MCF 10A (cell line): ENCODE results near the gene SEPTIN11. TPM values are rescaled to one million over a fixed set of nuclear protein-coding genes. Genes with fewer than 3 reads are reported as not detected.

ENCODE experiments used
- BruUV-seq: library from RNA; stranded (reverse); fragments of 400-500 nt; replicated peaks from 2 replicates; lab custom pipeline; 2021; lab: Mats Ljungman, UMichigan
- CTCF ChIA-PET: fragments of 300-600 bp; sonication (Branson Sonifier 250); formaldehyde crosslinking; extraction: SDS; loops from one replicate; lab custom pipeline; 2021; ENCODE audit warnings: antibody characterized with exemption, inconsistent platforms; lab: Yijun Ruan, JAX
- POLR2A ChIA-PET: fragments of 300-600, 350-650 bp; sonication (Branson Sonifier 250); formaldehyde crosslinking; extraction: SDS; loops from one replicate; lab custom pipeline; 2020; ENCODE audit warnings: antibody characterized with exemption, inconsistent platforms; lab: Yijun Ruan, JAX
- DNase-seq: peaks from one replicate; pipeline ENCODE4 v3.0.0-alpha.2; 2018; ENCODE audit not compliant: unreplicated experiment
- H3K27ac Mint-ChIP-seq: one replicate; pipeline ENCODE4 v1.8.0; 2022; ENCODE audit warnings: mild to moderate bottlenecking, low read depth, mixed read lengths; ENCODE audit not compliant: unreplicated experiment
- H3K27me3 Mint-ChIP-seq: one replicate; pipeline ENCODE4 v1.8.0; 2022; ENCODE audit warnings: mixed read lengths; ENCODE audit not compliant: insufficient read depth, unreplicated experiment
- H3K36me3 Mint-ChIP-seq: one replicate; pipeline ENCODE4 v1.8.0; 2022; ENCODE audit warnings: mild to moderate bottlenecking, moderate library complexity, mixed read lengths; ENCODE audit not compliant: insufficient read depth, unreplicated experiment
- H3K4me1 Mint-ChIP-seq: one replicate; pipeline ENCODE4 v1.8.0; 2022; ENCODE audit warnings: mixed read lengths; ENCODE audit not compliant: insufficient read depth, unreplicated experiment
- H3K4me3 Mint-ChIP-seq: one replicate; pipeline ENCODE4 v1.8.0; 2022; ENCODE audit warnings: mild to moderate bottlenecking, moderate library complexity, mixed read lengths; ENCODE audit not compliant: unreplicated experiment
- H3K9me3 Mint-ChIP-seq: one replicate; pipeline ENCODE4 v1.8.0; 2022; ENCODE audit warnings: mixed read lengths; ENCODE audit not compliant: unreplicated experiment
- intact Hi-C: fragments of 100-400 bp; cut with micrococcal nuclease; formaldehyde crosslinking; loops from 2 replicates; pipeline ENCODE4 v1.14.1; 2022
- total RNA-seq: library from RNA; stranded (reverse); gene quantifications from 2 replicates; pipeline ENCODE4 v1.2.3, GENCODE V29; 2022
- TF ChIP-seq, protein P1 (sequence below): fragments of 200-600 bp; IDR thresholded peaks from one replicate; pipeline ENCODE4 v1.8.0; 2022; ENCODE audit warnings: antibody characterized with exemption, mild to moderate bottlenecking; ENCODE audit not compliant: unreplicated experiment

Gene SEPTIN11
- total RNA-seq, 1 experiment from 2014 or later = 82.7 TPM

DNA sequence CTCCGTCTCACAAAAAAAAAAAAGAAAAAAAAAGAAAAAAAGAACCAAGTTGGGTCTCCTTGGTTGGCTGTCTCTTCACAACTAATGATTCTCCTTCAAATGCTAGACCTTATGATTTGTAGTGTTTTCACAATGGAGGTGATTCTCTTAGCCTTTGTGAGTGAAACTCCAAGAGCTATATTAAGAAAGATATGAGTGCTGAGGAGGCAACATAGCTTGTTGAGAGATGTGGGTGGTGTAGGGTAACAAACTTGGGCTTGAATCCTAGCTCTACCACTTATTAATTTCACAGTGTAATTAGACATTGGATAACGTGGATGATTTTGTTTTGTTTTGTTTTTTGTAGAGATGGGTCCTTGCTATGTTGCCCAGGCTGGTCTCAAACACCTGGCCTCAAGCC, 10.4 kb upstream of the SEPTIN11 start:
- Mint-ChIP-seq H3K4me1 (peaks cover 10% of the 10 kb centered on the region), H3K36me3 (no peaks in the 10 kb centered on the region), H3K9me3 (no peaks in the 10 kb centered on the region), H3K27me3 (no peaks in the 10 kb centered on the region), H3K4me3 (no peak overlapping the region), H3K27ac (no peak overlapping the region)
- no TSS peak for BruUV-seq
- TF ChIP-seq, protein P1, sequence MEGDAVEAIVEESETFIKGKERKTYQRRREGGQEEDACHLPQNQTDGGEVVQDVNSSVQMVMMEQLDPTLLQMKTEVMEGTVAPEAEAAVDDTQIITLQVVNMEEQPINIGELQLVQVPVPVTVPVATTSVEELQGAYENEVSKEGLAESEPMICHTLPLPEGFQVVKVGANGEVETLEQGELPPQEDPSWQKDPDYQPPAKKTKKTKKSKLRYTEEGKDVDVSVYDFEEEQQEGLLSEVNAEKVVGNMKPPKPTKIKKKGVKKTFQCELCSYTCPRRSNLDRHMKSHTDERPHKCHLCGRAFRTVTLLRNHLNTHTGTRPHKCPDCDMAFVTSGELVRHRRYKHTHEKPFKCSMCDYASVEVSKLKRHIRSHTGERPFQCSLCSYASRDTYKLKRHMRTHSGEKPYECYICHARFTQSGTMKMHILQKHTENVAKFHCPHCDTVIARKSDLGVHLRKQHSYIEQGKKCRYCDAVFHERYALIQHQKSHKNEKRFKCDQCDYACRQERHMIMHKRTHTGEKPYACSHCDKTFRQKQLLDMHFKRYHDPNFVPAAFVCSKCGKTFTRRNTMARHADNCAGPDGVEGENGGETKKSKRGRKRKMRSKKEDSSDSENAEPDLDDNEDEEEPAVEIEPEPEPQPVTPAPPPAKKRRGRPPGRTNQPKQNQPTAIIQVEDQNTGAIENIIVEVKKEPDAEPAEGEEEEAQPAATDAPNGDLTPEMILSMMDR = no peak
- no peak for DNase-seq
- CTCF ChIA-PET = interaction anchor here (0.6 to 0.7 kb wide), 3 partner anchors 58 to 171 kb away, joined by 3 read pairs; no protein-coding TSS in a partner anchor
- intact Hi-C loops = no loop called here
- POLR2A ChIA-PET = interaction anchor here (1.4 kb wide), 1 partner anchor 11 kb away, joined by 5 read pairs; the partner anchor contains the start of gene SEPTIN11

DNA sequence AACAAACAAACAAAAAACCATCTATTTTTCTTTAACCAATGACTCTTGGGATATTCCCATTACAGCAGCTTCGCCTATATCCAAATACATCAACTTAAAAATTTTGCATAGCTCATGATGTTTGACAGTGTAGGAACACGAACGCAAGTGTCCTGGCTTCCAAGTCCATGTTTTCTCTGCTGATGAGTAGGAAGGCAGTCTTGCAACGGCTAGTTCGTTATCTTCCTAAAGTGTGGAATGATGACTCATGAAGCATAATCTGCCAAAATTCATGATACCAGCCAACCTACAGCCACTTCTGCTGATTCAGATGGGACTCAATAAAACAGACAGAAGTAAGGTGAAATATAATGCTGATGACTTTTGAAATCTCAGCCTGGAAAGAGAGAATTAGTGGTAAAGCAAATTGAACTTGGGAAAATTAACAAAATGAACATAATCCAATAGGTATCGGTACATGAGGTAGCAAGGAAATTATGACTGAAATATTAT, 6.4 kb upstream of the SEPTIN11 start:
- Mint-ChIP-seq H3K27ac (no peak overlapping the region), H3K4me1 (peaks cover 20% of the 10 kb centered on the region), H3K27me3 (no peaks in the 10 kb centered on the region), H3K4me3 (no peak overlapping the region), H3K36me3 (peaks cover 4% of the 10 kb centered on the region), H3K9me3 (no peaks in the 10 kb centered on the region)
- peak; percentile 76 for DNase-seq
- ChIA-PET CTCF (interaction anchor here (0.6 to 0.7 kb wide), 2 partner anchors 186 to 261 kb away, joined by 3 read pairs; no protein-coding TSS in a partner anchor), POLR2A (interaction anchor here (0.7 to 1.1 kb wide), 3 partner anchors 12 to 735 kb away, joined by 3 to 4 read pairs (median 4); no protein-coding TSS in a partner anchor)
- BruUV-seq = no TSS peak
- intact Hi-C loops = no loop called here
- TF ChIP-seq, protein P1 = no peak

DNA sequence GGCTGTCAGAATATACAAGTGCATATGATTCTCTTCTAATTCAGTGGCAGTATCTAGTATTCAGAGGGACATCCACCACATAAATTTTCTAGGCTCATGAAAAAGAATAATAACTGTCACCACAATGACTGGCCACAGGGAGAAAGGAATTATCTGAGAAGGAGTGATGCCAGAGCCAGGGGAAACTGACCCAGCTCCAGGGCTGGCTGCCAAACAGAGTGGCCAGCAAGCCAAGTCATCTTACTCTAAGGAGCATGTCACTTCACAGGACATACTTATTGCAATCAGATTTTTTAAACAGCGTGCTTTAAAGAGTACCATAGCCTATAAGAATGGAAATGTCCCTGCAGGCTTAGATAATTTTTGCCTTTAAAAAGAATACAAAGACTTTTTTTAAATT, 5.8 kb upstream of the SEPTIN11 start:
- Mint-ChIP-seq H3K36me3 (peaks cover 4% of the 10 kb centered on the region), H3K27me3 (no peaks in the 10 kb centered on the region), H3K27ac (no peak overlapping the region), H3K4me1 (peaks cover 20% of the 10 kb centered on the region), H3K9me3 (no peaks in the 10 kb centered on the region), H3K4me3 (no peak overlapping the region)
- peak; percentile 15 for DNase-seq
- TF ChIP-seq, protein P1 = no peak
- intact Hi-C loops = no loop called here
- BruUV-seq = no TSS peak
- POLR2A ChIA-PET = interaction anchor here (0.7 to 1.1 kb wide), 4 partner anchors 9 to 953 kb away, joined by 3 to 4 read pairs (median 3); partner anchors contain the start of gene SDAD1
- CTCF ChIA-PET = no interaction called here

DNA sequence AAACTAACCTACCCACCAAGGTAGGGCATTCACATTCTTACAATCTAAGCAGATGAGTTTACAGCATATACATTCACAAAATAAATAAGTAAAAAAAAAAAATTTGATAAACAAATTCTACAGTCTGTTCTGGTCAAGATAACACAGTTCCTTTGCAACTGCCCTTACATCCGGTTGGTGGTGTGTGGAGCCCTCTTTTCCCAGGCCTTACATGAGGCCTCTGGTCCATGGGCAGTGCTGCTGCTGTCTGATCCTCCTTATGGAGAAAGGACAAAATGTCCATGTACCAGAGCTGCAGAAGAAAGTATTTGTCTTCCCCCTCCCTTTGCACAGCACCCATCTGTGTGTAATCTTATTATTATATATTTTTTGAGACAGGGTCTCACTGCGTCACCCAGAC, 2.2 kb upstream of the SEPTIN11 start:
- H3K4me1 Mint-ChIP-seq = peaks cover 28% of the 10 kb centered on the region
- POLR2A ChIA-PET = interaction anchor here (1.1 to 6.1 kb wide), 2 partner anchors 13 to 165 kb away, joined by 3 to 36 read pairs; no protein-coding TSS in a partner anchor
- no peak overlapping the region for H3K27ac Mint-ChIP-seq
- TF ChIP-seq, protein P1 = no peak
- BruUV-seq = no TSS peak
- H3K36me3 Mint-ChIP-seq = peaks cover 4% of the 10 kb centered on the region
- DNase-seq = no peak
- H3K9me3 Mint-ChIP-seq = no peaks in the 10 kb centered on the region
- intact Hi-C loops = no loop called here
- no peak overlapping the region for H3K4me3 Mint-ChIP-seq
- CTCF ChIA-PET = interaction anchor here (0.6 kb wide), 2 partner anchors 138 to 436 kb away, joined by 3 to 4 read pairs; no protein-coding TSS in a partner anchor
- H3K27me3 Mint-ChIP-seq = no peaks in the 10 kb centered on the region
